B cell (primary cell): ENCODE measurements around the gene AEBP1. TPM values are rescaled to one million over a fixed set of nuclear protein-coding genes. Genes with fewer than 3 reads are reported as not detected.
A peak's percentile ranks its signal among the peaks of the same experiment; 100 is the strongest.

Source experiments
- ATAC-seq: fragments of 200-7000 bp; cut with Tn5 transposase; one replicate; pipeline ENCODE4 v1.10.0; 2021; ENCODE audit warnings: low read depth, mild to moderate bottlenecking, moderate number of reproducible peaks, moderate library complexity
- CTCF ChIA-PET: fragments of 350-600 bp; sonication (Branson Sonifier 250); formaldehyde crosslinking; loops from one replicate; lab custom pipeline; 2021; ENCODE audit warnings: antibody characterized with exemption, inconsistent platforms; lab: Charles Lee
- POLR2A ChIA-PET: fragments of 350-600 bp; sonication (Branson Sonifier 250); formaldehyde crosslinking; loops from one replicate; lab custom pipeline; 2021; ENCODE audit warnings: antibody characterized with exemption; lab: Charles Lee
- DNase-seq: peaks from one replicate; pipeline ENCODE4 v3.0.0; 2013
- H2AFZ ChIP-seq: 2 replicates; pipeline ENCODE4 v1.6.1; 2012; ENCODE audit warnings: mild to moderate bottlenecking, low read depth, low read length; ENCODE audit not compliant: insufficient read depth, poor library complexity, severe bottlenecking
- H3K27ac ChIP-seq, 2 donors: 1 replicate in 1 of 2; 2 replicates in 1 of 2; pipeline ENCODE4 v1.5.1; 2012 to 2013; ENCODE audit warnings: low read length in 2 of 2, mild to moderate bottlenecking in 2 of 2, moderate library complexity in 1 of 2
- H3K27me3 ChIP-seq, 4 experiments: fragments of 200-600 bp in 1 of 4; sonication (generic) in 1 of 4; replicated peaks in 1 of 4; 1 replicate in 2 of 4; 2 replicates in 2 of 4; pipeline versions ENCODE4 v1.6.1 to v1.7.0; 2013 to 2016; ENCODE audit warnings: low read length in 3 of 4, mild to moderate bottlenecking in 2 of 4, mixed read lengths in 1 of 4, moderate library complexity in 1 of 4; ENCODE audit not compliant: insufficient read depth in 4 of 4, control insufficient read depth in 3 of 4; ENCODE audit errors: control extremely low read depth in 1 of 4
- H3K36me3 ChIP-seq, 2 experiments: replicated peaks in 1 of 2; 1 replicate in 1 of 2; 2 replicates in 1 of 2; pipeline versions ENCODE4 v1.6.1 to v1.7.1; 2013; ENCODE audit warnings: low read length in 1 of 2; ENCODE audit not compliant: insufficient read depth in 2 of 2, control insufficient read depth in 1 of 2; ENCODE audit errors: control extremely low read depth in 1 of 2, extremely low read depth in 1 of 2
- H3K4me1 ChIP-seq, 2 donors: fragments of 200-600 bp in 1 of 2; sonication (generic) in 1 of 2; 1 replicate in 1 of 2; 2 replicates in 1 of 2; pipeline versions ENCODE4 v1.5.1 to v1.6.1; 2013 to 2017; ENCODE audit warnings: low read length in 2 of 2; ENCODE audit not compliant: control insufficient read depth in 2 of 2, insufficient read depth in 2 of 2
- H3K4me2 ChIP-seq: replicated peaks from 2 replicates; pipeline ENCODE3; 2012; ENCODE audit warnings: mild to moderate bottlenecking, low read depth, low read length; ENCODE audit not compliant: poor library complexity, severe bottlenecking
- H3K4me3 ChIP-seq, 5 experiments: fragments of 200-600 bp in 1 of 5; sonication (generic) in 1 of 5; 1 replicate in 3 of 5; 2 replicates in 2 of 5; pipeline versions ENCODE4 v1.5.1 to v1.7.0; 2011 to 2016; ENCODE audit warnings: low read length in 4 of 5, mild to moderate bottlenecking in 4 of 5, low read depth in 2 of 5, control low read depth in 1 of 5, moderate library complexity in 1 of 5; ENCODE audit not compliant: insufficient read depth in 1 of 5; ENCODE audit errors: control extremely low read depth in 1 of 5, extremely low read depth in 1 of 5
- H3K79me2 ChIP-seq: fragments of 200-600 bp; sonication (generic); one replicate; pipeline ENCODE4 v1.6.0; 2016; ENCODE audit warnings: low read length; ENCODE audit not compliant: control insufficient read depth, insufficient read depth
- H3K9ac ChIP-seq: fragments of 200-600 bp; sonication (generic); 2 replicates; pipeline ENCODE4 v1.6.1; 2017; ENCODE audit warnings: mild to moderate bottlenecking, low read length, moderate library complexity
- H3K9me3 ChIP-seq, 3 donors: one replicate each; pipeline versions ENCODE4 v1.6.1 to v1.7.1; 2013; ENCODE audit warnings: low read length in 2 of 3; ENCODE audit not compliant: control insufficient read depth in 2 of 3, insufficient read depth in 1 of 3; ENCODE audit errors: control extremely low read depth in 1 of 3
- H4K20me1 ChIP-seq: 2 replicates; pipeline ENCODE4 v1.6.0; 2012; ENCODE audit warnings: mild to moderate bottlenecking, low read length; ENCODE audit not compliant: insufficient read depth, control insufficient read depth, poor library complexity, severe bottlenecking
- H3K27ac Mint-ChIP-seq: one replicate; pipeline ENCODE4 v1.8.0; 2021; ENCODE audit warnings: mixed read lengths
- H3K27me3 Mint-ChIP-seq: one replicate; pipeline ENCODE4 v1.8.0; 2021; ENCODE audit warnings: mixed read lengths
- H3K4me1 Mint-ChIP-seq: one replicate; pipeline ENCODE4 v1.8.0; 2021; ENCODE audit warnings: mixed read lengths
- H3K4me3 Mint-ChIP-seq: one replicate; pipeline ENCODE4 v1.8.0; 2021; ENCODE audit warnings: mixed read lengths
- H3K9me3 Mint-ChIP-seq: one replicate; pipeline ENCODE4 v1.8.0; 2022; ENCODE audit warnings: mixed read lengths; ENCODE audit not compliant: insufficient read depth
- CTCF ChIP-seq: fragments of 200-600 bp; IDR thresholded peaks from one replicate; pipeline ENCODE4 v1.8.0; 2022; ENCODE audit warnings: antibody characterized with exemption, mild to moderate bottlenecking
- EZH2 ChIP-seq: IDR thresholded peaks from 2 replicates; pipeline ENCODE4 v1.6.1; 2012; ENCODE audit warnings: borderline replicate concordance, low read depth, mild to moderate bottlenecking, moderate library complexity, low read length; ENCODE audit not compliant: insufficient read depth, poor library complexity, severe bottlenecking
- WGBS: methylation state at CpG from one replicate; pipeline ENCODE4 v1.1.5; 2013; ENCODE audit warnings: missing lambda C conversion rate; ENCODE audit not compliant: insufficient coverage; 5-methylcytosine and 5-hydroxymethylcytosine counted together
- intact Hi-C: fragments of 100-400 bp; cut with micrococcal nuclease; formaldehyde crosslinking; loops from one replicate; pipeline ENCODE4 v1.10.0; 2022
- polyA plus RNA-seq: library from polyadenylated mRNA; depleted of rRNA; stranded (reverse); fragments of >200 nt; gene quantifications from 2 replicates; pipeline ENCODE4 v1.2.3, GENCODE V29; 2012
- total RNA-seq, 2 donors: library from RNA; stranded (reverse); fragments of 120-200 nt in 1 of 2; gene quantifications; 1 replicate in 1 of 2; 2 replicates in 1 of 2; pipeline versions ENCODE4 v1.2.3 to v1.2.4, GENCODE V29; 2013 to 2022

Gene AEBP1
- total and polyA plus RNA-seq, 2 donors (not counting 1 experiment from before 2014, with no cell fraction given), result 20.2 to 36.7 TPM

- peak overlapping the region; percentile 84 for H3K4me2 ChIP-seq
- peak overlapping the region; percentile 38 to 97 (median 78) for H3K4me3 ChIP-seq
- CTCF ChIA-PET, result interaction anchor here (0.7 to 1.6 kb wide), 7 partner anchors 8 to 129 kb away, joined by 3 to 11 read pairs (median 5); partner anchors contain the start of gene DBNL
- POLR2A ChIA-PET, result interaction anchor here (0.7 to 2.0 kb wide), 11 partner anchors 16 to 1055 kb away, joined by 3 to 21 read pairs (median 4); partner anchors contain the start of genes DBNL and YKT6
- H3K27me3 Mint-ChIP-seq, result no peaks in the 10 kb centered on the region
- peaks cover 38 to 51% of the 10 kb centered on the region in 2 donors for H3K4me1 ChIP-seq
- H3K79me2 ChIP-seq, result peaks cover 46% of the 10 kb centered on the region
- peak overlapping the region; percentile 93 for H3K27ac Mint-ChIP-seq
- H3K27me3 ChIP-seq, result no peaks in the 10 kb centered on the region
- H4K20me1 ChIP-seq, result peaks cover 6% of the 10 kb centered on the region
- DNase-seq, result peak; percentile 22
- peak overlapping the region; percentile 92 to 98 for H3K27ac ChIP-seq
- no peaks in the 10 kb centered on the region for H3K9me3 ChIP-seq
- no peak for ATAC-seq
- H3K36me3 ChIP-seq, result peaks cover 0 to 53% of the 10 kb centered on the region in 2 experiments
- peaks cover 52% of the 10 kb centered on the region for H3K4me1 Mint-ChIP-seq
- intact Hi-C loops, result no loop called here
- H3K4me3 Mint-ChIP-seq, result peak overlapping the region; percentile 84
- H3K9me3 Mint-ChIP-seq, result no peaks in the 10 kb centered on the region
- H2AFZ ChIP-seq, result no peak overlapping the region
- 90% methylated on average over 6 of the region's 11 CpGs for WGBS
- TF ChIP-seq CTCF (no peak), EZH2 (no peak)
- H3K9ac ChIP-seq, result peak overlapping the region; percentile 91
These were observed 23.4 kb upstream of the AEBP1 start for GRCh38 chr7:44080686-44081265.

- peak overlapping the region; percentile 91 for H3K9ac ChIP-seq
- Mint-ChIP-seq H3K4me3 (peak overlapping the region; percentile 84), H3K4me1 (peaks cover 50% of the 10 kb centered on the region), H3K9me3 (no peaks in the 10 kb centered on the region), H3K27me3 (no peaks in the 10 kb centered on the region), H3K27ac (peak overlapping the region; percentile 93)
- peak overlapping the region; percentile 84 for H3K4me2 ChIP-seq
- DNase-seq (peak; percentile 72), ATAC-seq (no peak)
- intact Hi-C loops, result no loop called here
- peaks cover 6% of the 10 kb centered on the region for H4K20me1 ChIP-seq
- peaks cover 38 to 46% of the 10 kb centered on the region in 2 donors for H3K4me1 ChIP-seq
- CTCF ChIA-PET, result interaction anchor here (0.7 to 1.6 kb wide), 8 partner anchors 9 to 128 kb away, joined by 3 to 11 read pairs (median 4); partner anchors contain the start of genes DBNL and PGAM2
- no peaks in the 10 kb centered on the region for H3K9me3 ChIP-seq
- peaks cover 46% of the 10 kb centered on the region for H3K79me2 ChIP-seq
- TF ChIP-seq EZH2 (no peak), CTCF (no peak)
- H3K27me3 ChIP-seq, result no peaks in the 10 kb centered on the region
- H2AFZ ChIP-seq, result peak overlapping the region; percentile 64
- H3K27ac ChIP-seq, result peak overlapping the region; percentile 92 to 98
- WGBS, result 47% methylated on average over 4 of the region's 9 CpGs
- POLR2A ChIA-PET, result interaction anchor here (0.6 to 2.0 kb wide), 16 partner anchors 11 to 1055 kb away, joined by 3 to 21 read pairs (median 4); partner anchors contain the start of genes DBNL and YKT6
- peak overlapping the region; percentile 38 to 97 (median 78) for H3K4me3 ChIP-seq
- peaks cover 0 to 48% of the 10 kb centered on the region in 2 experiments for H3K36me3 ChIP-seq
These were observed 22.8 kb upstream of the AEBP1 start for GRCh38 chr7:44081266-44081748.
